ENCODE data around the gene TRIM31.

The TRIM31 gene

GRCh38 chr6:30135757-30136156, 22.9 kb upstream of the TRIM31 start, which contains the start of gene TRIM40:
Gene TRIM40, plus strand, starts transcription at chr6:30136140. Its CDS starts 897 bp downstream, at chr6:30137037.
- no peak for DNase-seq (ENCODE audit: low spot score)

GRCh38 chr6:30135147-30135546, 22.3 kb upstream of the TRIM31 start:
- Histone ChIP-seq H3K4me3 (no peak overlapping the region), H3K27ac (no peak overlapping the region)
- DNase-seq (ENCODE audit: low spot score) = no peak
- no peak for TF ChIP-seq CTCF (IDR thresholded peaks at IDR 0.05)

More at GRCh38 chr6:30135757-30136156, 22.9 kb upstream of the TRIM31 start, which contains the start of gene TRIM40:
- no peak within 1 kb of the TSS for H3K4me3 ChIP-seq
- H3K27ac ChIP-seq = no peak within 1 kb of the TSS
- no peak for TF ChIP-seq CTCF (IDR thresholded peaks at IDR 0.05)

- no peak for DNase-seq (ENCODE audit: low spot score)
- no peak overlapping the region for H3K27ac ChIP-seq
- no peak for TF ChIP-seq CTCF (IDR thresholded peaks at IDR 0.05)
- no peak overlapping the region for H3K4me3 ChIP-seq
Observed at GRCh38 chr6:30131947-30132497, 19.1 kb upstream of the TRIM31 start.

DNA sequence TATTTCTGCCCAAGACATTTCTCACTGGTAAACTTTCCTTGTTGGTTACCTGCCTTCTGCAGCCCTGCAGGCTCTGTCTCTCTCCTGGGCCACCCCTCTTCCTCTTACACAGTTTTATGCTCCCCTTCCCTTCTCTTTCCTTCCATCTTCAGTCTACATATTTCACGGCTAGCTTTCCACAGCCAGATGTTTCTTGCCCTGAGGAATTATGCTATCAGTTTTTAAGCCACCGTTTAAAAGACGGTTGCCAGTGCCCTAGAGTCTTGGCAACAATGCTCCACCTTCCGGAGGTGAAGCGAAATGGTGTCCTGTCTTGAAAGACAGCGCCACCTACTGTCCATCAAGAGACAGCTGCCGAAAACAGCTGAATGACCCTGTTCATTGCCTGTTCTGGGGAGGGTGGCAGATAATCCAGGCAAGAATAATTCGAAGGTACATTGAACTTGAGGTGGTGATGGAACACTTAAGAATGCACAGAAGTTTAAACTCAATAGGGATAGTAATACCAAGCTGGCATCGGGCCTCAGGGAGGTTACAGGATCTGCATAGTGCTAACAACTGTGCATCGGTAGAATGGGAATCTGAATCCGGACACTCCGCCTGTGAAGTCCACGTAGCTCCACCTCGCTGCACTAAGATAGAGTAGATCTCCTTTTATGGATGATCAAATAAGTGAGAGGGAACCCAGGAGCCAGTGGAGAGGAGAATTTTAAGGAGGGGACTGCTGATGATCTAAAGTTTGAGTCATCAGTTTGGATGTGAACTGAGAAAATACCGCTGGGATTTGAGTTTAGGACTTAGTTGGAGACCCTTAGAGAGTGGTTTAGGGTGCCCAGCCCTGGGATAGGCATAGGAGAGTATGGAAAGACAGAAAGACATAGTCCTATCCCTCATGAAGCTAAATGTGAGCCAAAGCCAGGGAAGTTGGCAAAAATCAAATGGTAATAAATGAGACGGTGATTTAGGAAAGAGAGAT, 18.3 kb upstream of the TRIM31 start:
- no peak overlapping the region for H3K27ac ChIP-seq
- TF ChIP-seq CTCF (IDR thresholded peaks at IDR 0.05) = peak; percentile 83
- H3K4me3 ChIP-seq = no peak overlapping the region
- DNase-seq (ENCODE audit: low spot score) = no peak

DNA sequence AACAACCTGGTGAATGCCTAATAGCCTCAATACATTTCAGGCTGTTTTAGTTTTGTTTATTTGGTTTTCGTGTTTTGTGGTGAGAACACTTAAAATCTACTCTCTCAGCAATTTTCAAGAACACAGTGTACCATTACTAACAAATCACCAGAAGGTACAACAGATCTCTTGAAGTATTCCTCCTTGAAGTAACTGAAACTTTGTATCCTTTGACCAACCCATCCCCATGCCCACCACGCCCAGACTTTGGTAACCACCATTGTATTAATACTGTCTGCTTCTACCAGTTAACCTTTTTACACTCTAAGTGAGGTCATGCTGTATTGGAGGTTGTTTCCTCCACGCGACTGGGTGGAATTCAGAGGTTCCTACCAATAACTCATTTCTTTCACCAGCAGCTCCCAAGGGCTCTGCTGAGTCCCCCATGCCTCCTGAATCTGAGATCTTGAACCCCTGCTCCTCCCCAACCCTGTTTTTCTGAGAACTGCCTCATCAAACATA, 17.3 kb upstream of the TRIM31 start:
- Histone ChIP-seq H3K27ac (no peak overlapping the region), H3K4me3 (no peak overlapping the region)
- DNase-seq (ENCODE audit: low spot score) = no peak
- TF ChIP-seq CTCF (IDR thresholded peaks at IDR 0.05) = no peak

- no peak overlapping the region for H3K27ac ChIP-seq
- TF ChIP-seq CTCF (IDR thresholded peaks at IDR 0.05) = no peak
- no peak overlapping the region for H3K4me3 ChIP-seq
- DNase-seq (ENCODE audit: low spot score) = no peak
Observed at GRCh38 chr6:30129265-30130178, 16.6 kb upstream of the TRIM31 start.

All from coronary artery (tissue), 2 donors.